T47D (cell line): ENCODE data around the gene ZNF512.
"Not testable (repeated sequence)": the region's sequence is repeated elsewhere in the genome, so short reads cannot be mapped to it uniquely, and the experiment has no call there.

Source experiments
- DNase-seq, 2 experiments: peaks; one replicate each; pipeline versions ENCODE4 v3.0.0 to v3.0.0-alpha.2; 2011 to 2012; ENCODE audit warnings: low read depth in 1 of 2, low spot score in 1 of 2
- JUND ChIP-seq: IDR thresholded peaks from 2 replicates; pipeline ENCODE4 v1.6.1; 2012; ENCODE audit warnings: low read depth
- in situ Hi-C: cut with HindIII; loops from 2 replicates; pipeline ENCODE4 v1.10.0; 2016; ENCODE audit warnings: low sequenced_read_pairs, low pct_unique_long_range_greater_than_20kb

ZNF512 gene

DNA sequence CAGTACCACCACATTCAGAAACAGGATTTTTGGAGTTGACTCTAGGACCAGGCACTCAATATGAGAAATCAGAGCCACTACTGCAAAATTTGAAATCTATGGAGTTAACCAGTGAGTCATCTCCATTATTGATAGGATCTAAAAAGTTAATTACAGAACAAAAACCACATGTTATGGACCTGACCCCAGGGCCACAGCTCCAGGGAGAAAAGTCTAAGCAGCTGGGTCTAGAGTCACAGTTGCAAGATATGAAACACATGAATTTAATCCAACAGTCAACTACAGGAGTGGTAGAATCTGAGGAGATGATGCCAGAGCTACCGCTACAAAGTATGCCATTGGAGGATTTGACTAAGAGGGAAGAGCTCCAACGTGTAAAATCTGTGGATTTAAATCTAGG lies 13.4 kb upstream of the ZNF512 start:
- in situ Hi-C loops, result no loop called here
- DNase-seq, result no peak

DNA sequence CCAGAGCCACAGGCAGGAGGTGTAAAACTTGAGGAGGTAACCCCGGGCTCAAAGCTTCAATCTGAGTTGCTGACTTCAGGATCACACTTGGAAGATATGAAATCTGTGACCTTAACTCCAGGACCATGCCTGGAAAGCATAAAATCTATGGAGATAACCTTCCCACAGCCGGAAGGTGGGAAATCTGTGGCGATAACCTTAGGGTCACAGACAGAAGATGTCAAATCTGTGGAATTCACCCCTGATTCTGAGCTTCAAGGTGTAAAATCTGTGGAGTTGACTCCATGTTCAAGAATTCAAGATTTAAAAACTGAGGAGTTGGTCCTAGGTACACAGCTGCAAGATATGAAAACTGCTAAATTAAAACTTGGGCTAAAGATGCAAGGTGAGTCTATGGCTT lies 11.6 kb upstream of the ZNF512 start:
- in situ Hi-C loops, result no loop called here
- DNase-seq, result no peak
- TF ChIP-seq JUND, result no peak

More for the DNA sequence above, 13.4 kb upstream of the ZNF512 start:
- no peak for TF ChIP-seq JUND

DNA sequence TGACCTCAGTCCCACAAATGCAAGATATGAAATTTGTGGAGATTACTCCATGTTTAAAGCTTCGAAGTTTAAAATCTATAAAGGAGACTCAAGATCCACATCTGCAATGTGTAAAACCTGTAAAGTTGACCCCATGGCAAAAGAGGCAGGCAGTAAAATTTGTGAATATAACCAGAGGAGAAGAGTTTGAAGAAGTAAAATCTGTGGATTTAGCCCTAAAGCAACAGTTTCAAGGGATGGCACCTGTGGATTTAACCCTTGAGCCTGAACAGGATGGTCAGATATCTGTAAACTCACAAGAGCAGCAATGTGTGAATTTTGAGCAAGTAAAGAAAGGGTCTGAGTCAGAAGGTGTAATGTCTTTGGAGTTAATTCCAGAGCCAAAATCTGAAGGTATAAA lies 11.2 kb upstream of the ZNF512 start:
- no peak for DNase-seq
- TF ChIP-seq JUND, result no peak
- in situ Hi-C loops, result no loop called here

DNA sequence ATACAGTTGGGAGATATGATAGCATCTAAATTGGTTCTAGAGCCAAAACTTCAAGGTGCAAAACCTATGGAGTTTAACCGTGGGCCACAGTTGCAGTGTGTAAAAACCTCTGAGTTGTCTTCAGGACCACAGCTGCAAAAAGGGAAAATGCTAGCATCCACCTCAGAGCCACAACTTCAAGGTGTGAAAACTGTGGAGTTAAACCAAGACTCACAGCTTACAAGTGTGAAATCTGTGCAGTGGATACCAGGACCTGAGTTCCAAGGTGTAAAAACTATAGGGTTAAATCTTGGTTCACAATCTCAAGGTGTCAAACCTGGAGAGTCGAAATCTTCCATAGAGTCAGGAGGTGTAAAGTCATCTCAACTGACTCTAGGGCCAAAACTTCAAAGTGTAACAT lies 10.4 kb upstream of the ZNF512 start:
- no peak for TF ChIP-seq JUND

DNA sequence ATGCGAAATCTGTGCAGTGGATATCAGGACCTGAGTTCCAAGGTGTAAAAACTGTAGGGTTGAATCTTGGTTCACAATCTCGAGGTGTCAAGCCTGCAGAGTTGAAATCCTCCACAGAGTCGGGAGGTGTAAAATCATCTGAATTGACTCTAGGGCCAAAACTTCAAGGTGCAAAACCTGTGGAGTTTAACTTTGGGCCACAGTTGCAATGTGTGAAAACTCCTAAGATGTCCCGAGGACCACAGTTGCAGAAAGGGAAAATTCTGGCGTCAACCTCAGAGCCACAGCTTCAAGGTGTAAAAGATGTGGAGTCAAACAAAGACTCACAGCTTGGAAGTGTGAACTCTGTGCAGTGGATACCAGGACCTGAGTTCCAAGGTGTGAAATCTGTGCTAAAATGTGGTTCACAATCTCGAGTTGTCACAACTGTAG lies 9.8 kb upstream of the ZNF512 start:
- in situ Hi-C loops, result no loop called here
- no peak for TF ChIP-seq JUND
- no peak for DNase-seq

More for the DNA sequence above, 10.4 kb upstream of the ZNF512 start:
- in situ Hi-C loops, result no loop called here
- DNase-seq, result no peak

DNA sequence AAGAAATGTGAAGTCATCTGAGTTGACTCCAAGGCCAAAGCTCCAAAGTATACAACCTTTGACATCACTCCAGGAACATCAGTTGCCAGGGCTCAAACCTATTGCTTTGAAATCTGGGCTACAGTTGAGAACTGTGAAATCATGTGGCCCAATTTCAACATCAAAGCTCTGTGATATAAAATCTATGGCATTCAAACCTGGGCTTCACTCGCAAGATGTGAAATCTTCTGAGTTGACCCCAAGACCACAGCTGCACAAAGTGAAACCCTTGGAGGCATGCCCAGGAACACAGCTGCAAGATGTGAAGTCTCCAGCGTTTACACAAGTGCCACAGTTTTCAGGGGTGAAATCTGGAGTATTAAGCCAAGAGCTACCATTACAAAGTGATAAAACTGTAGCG lies 9.4 kb upstream of the ZNF512 start:
- in situ Hi-C loops, result no loop called here
- no peak for DNase-seq
- TF ChIP-seq JUND, result no peak

DNA sequence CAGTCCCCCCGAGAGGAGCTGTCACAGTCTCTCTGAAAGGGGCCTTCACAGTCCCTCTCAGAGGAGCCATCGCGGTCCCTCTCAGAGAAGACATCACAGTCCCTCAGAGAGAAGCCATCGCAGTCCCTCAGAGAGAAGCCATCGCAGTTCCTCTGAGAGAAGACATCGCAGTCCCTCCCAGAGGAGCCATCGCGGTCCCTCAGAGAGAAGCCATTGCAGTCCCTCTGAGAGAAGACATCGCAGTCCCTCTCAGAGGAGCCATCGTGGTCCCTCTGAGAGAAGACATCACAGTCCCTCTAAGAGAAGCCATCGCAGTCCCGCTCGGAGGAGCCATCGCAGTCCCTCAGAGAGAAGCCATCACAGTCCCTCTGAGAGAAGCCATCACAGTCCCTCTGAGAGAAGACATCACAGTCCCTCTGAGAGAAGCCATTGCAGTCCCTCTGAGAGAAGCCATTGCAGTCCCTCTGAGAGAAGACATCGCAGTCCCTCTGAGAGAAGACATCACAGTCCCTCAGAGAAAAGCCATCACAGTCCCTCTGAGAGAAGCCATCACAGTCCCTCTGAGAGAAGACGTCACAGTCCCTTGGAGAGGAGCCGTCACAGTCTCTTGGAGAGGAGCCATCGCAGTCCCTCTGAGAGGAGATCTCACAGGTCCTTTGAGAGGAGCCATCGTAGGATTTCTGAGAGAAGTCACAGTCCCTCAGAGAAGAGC lies 1.3 kb upstream of the ZNF512 start:
- DNase-seq, result no peak
- TF ChIP-seq JUND, result no peak
- in situ Hi-C loops, result no loop called here

DNA sequence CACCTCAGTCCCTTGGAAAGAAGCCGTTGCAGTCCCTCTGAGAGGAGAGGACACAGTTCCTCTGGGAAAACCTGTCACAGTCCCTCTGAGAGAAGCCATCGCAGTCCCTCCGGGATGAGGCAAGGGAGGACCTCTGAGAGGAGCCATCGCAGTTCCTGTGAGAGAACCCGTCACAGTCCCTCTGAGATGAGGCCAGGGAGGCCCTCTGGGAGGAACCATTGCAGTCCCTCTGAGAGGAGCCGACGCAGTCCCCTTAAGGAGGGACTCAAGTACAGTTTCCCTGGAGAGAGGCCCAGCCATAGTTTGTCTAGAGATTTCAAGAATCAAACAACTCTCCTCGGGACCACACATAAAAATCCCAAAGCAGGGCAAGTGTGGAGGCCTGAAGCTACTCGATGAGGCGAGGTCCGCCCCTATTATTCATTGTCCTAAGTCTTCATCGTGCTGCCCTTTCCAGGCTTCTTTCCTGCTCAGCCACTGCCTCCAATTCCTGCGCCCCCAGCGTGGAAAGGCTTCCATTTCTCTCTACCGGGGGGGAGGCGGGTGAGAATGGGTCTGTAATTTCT lies 630 bp upstream of the ZNF512 start:
- in situ Hi-C loops, result no loop called here
- DNase-seq, result no peak
- TF ChIP-seq JUND, result no peak

DNA sequence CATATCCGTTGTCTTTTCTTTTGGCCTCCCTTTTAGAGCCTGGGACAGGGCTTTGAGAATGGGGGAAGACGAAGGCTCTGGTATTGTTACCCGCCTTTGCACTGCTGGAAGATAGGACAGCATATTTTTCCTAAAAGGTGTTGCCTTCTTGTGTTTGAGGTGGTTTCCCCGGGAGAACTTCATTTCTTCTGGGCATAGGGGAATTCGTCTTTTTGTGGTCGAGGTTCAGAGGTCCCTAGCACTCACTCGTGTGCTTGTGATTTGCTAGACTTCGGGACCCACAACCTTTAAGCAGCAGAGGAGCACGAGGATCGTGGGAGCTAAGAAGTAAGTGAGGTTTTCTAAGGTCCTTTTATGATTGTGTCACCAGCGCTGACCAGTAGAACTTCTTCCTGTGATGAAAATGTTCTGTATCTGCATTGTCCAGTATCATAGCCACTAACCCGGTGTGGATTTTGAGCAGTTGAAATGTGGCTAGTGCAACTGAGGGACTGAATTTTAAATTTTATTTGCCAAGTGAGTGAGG lies 611 bp downstream of the ZNF512 start:
- TF ChIP-seq JUND, result no peak
- peak in 1 of 2 experiments; percentile 2 for DNase-seq
- in situ Hi-C loops, result no loop called here

DNA sequence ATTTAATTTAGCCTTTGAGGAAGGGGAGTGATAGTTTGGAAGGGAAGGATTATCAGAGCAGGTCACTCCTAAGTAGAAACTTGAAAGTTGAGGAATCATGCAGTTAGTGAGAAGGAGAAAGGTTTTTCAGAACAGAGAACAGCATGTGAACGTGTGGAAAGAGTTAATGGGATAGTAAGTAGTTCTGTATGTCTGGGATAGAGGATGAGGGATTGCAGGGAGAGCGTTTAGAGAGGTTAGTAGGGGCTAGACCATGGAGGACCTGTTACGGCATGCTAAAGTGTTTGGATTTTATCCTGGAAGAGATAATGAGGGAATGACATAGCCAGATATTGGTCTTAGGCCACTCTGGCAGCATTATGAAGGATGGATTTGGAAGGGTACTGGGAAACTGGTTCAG lies 1.8 kb downstream of the ZNF512 start:
- no peak for TF ChIP-seq JUND
- DNase-seq, result no peak
- in situ Hi-C loops, result no loop called here

DNA sequence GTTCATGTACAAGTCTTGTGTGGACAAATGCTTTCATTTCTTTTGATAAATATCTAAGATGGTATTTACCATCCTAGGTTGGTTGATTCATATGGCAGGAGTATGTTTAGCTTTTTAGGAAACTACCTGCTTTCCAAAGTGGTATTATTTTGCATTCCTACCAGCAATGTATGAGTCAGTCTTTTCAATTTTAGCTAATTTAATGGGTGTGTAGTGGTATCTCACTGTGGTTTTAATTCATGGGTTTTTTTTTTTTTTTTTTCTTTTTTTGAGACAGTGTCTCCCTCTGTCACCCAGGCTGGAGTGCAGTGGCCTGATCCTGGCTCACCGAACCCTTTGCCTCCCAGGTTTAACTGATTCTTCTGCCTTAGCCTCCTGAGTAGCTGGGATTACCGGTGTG lies 4.2 kb downstream of the ZNF512 start:
- in situ Hi-C loops, result no loop called here
- no peak for DNase-seq
- no peak for TF ChIP-seq JUND

DNA sequence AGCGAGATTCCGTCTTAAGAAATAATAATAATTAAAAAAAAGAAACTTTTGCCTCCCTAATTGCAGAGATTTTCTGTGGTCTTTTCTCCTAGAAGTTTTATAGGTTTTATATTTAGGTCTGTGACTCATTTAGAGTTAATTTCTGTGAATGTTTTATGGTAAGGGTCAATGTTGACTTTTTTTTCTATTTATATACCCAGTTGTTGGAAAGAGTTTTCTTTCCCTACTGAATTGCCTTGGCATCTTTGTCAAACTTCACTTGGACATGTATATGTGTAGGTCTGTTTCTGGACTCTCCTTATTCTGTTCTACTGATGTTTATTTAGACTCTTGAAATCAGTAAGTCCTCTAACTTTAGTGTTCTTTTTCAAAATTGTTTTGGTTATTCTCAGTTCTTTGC lies 5.5 kb downstream of the ZNF512 start:
- no peak for TF ChIP-seq JUND
- in situ Hi-C loops, result no loop called here
- DNase-seq, result no peak

DNA sequence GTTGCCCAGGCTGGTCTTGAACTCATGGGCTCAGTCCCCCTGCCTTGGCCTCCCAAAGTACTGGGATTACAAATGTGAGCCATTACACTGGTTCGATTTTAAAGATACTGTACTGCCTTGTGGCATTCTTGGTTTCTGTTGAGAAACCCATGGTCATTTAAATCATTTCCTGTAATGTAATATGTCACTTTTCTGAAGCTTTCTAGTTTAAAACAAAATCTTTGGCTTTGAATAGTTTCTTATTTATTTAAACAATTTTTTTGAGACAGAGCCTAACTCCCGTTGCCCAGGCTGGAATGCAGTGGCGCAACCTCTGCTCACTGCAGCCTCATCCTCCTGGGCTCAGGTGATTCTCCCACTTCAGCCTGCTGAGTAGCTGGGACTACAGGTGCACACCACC lies 8.9 kb downstream of the ZNF512 start:
- in situ Hi-C loops, result no loop called here

DNA sequence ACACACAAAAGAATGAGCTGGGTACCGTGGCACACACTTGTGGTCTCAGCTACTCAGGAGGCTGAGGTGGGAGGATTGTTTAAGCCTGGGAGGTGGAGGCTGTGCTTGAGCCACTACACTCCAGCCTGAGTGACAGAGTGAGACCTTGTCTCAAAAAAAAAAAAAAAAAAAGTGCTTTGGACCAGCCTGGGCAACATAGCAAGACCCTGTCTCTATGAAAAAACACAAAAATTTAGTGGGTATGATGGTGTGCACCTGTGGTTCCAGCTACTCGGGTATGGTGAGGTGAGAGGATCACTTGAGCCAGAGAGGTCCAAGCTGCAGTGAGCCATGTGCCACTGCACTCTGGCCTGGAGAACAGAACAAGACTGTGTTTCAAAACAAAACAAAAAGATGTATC lies 10.4 kb downstream of the ZNF512 start:
- no peak for DNase-seq
- no peak for TF ChIP-seq JUND
- in situ Hi-C loops, result no loop called here

More for the DNA sequence above, 8.9 kb downstream of the ZNF512 start:
- TF ChIP-seq JUND, result no peak
- DNase-seq, result peak in 1 of 2 experiments; percentile 8

DNA sequence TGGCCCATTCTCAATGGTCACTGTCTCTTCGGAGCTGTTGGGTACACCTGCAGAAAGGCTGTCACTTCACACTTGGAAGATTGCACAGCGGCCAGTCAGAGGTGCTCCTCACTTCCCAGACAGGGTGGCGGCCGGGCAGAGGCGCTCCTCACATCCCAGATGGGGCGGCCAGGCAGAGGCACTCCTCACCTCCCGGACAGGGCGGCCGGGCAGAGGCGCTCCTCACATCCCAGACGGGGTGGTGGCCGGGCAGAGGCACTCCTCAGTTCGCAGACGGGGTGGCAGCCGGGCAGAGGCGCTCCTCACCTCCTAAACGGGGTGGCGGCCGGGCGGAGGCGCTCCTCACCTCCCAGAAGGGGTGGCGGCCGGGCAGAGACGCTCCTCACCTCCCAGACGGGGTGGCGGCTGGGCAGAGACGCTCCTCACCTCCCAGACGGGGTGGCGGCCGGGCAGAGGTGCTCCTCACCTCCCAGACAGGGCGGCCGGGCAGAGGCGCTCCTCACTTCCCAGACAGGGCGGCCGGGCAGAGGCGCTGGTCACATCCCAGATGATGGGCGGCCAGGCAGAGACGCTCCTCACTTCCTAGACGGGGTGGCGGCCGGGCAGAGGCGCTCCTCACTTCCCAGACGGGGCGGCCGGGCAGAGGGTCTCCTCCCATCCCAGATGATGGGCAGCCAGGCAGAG lies 11.3 kb downstream of the ZNF512 start:
- in situ Hi-C loops, DNase-seq: not testable (repeated sequence)

DNA sequence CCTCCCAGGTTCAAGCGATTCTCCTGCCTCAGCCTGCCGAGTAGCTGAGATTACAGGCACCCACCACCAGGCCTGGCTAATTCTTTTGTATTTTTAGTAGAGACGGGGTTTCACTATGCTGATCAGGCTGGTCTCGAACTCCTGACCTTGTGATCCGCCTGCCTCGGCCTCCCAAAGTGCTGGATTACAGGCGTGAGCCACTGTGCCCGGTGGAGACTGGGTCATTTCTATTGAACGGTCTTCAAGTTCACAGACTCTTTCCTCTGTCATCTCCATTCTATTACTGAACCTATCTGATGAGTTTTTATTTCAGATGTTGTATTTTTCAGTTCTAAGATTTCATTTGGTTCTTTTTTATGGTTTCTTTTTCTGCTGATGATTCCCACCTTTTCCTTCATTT lies 12.6 kb downstream of the ZNF512 start:
- DNase-seq, in situ Hi-C loops: not testable (repeated sequence)
